NCI-H2196 (cell line): ENCODE results near the gene ASB3.
"Not testable (repeated sequence)": the region's sequence is repeated elsewhere in the genome, so short reads cannot be mapped to it uniquely, and the experiment has no call there.

Experiments
- DNase-seq: peaks from one replicate; lab custom pipeline; 2025; ENCODE audit not compliant: unreplicated experiment; lab: John Stamatoyannopoulos, UW

ASB3 gene

DNA sequence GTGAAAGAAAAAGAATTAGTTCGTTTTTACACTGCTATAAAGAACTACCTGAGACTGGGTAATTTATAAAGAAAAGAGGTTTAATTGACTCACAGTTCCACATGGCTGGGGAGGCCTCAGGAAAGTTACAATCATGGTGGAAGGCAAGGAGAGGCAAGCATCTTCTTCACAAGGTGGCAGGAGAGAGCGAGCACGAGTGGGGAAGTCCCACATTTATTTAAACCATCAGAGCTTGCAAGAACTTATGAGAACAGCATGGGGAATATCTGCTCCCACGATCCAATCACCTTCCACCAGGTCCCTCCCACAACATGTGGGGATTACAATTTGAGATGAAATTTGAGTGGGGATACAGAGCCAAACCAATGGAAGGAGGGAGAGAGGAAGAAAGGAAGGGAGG, 128.3 kb downstream of the ASB3 start:
- not testable (repeated sequence) for DNase-seq

DNA sequence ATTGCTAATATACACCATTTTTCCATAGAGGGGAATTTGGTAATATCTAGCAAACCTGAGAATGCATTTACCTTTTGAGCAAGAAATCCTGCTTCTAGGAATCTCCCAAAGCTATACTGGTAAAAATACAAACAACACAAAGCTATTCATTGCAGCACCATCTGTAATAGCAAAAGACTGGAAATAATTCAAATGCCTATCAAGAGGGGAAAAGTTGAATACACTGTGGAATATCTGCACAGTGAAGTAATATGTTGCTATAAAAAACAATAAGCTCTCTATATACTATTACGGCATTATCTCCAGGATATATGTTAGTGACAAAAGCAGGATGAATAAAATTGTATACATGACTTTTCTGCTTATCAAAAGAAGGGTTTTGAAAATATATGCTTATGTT, 131.5 kb downstream of the ASB3 start:
- no peak for DNase-seq

DNA sequence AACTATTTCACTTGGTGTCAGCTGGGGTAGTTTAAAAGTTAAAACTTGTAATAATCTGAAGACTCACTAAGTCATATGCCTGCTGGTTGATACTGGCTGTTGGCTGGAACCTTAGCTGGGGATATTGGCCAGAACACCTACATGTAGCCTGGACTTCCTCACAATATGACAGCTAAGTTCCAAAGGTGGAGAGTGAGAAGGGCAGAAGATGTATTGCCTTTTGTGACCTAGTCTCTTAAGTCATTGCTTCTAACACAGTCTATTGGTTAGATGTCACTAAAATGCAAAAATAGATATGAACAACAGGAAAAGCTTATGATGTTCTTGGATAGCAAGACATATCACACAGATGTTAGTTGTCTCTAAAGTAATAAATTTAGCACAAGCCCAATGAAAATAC, 132.4 kb downstream of the ASB3 start:
- no peak for DNase-seq

DNA sequence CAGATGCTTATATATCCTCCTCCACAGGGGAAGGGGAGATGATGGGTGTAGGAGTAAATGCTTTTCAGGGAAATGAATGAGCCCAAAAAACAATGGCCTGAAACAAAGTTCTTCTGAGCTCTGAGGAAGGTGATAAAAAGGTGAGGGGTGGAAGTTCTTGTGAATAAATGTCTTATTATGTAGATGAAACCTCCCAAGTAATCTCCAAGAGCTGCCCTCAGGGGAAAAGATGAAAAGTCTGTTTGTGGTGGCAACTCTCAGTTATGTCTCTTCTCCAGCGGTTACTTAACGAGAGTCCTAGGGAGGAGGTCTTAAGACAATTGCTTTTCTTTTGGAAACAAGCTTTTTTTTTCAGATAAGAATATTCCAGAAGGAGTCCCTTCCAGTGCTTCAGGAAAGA, 134.6 kb downstream of the ASB3 start:
- DNase-seq: no peak

DNA sequence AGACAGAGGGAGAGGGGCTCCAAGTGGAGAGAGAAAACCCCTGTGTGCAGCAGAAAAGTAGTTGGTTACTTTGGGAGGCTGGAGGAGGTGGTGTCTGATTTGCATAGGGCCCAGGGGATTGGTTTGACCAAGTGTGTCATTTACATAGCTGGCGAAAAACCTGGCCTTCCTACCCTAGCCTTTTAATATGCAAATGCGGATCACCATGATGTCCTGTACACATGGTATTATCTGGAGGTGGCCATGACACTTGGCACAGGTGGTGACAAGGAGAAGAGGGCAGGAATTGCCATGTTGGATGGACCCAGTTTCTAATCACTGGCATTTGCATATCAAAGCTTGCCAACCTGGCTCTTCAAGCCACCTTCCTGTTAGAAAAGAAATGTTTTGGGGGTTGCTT, 140.0 kb downstream of the ASB3 start:
- no peak for DNase-seq

GRCh38 chr2:53641290-53641689, 145.5 kb downstream of the ASB3 start:
- DNase-seq: no peak

DNA sequence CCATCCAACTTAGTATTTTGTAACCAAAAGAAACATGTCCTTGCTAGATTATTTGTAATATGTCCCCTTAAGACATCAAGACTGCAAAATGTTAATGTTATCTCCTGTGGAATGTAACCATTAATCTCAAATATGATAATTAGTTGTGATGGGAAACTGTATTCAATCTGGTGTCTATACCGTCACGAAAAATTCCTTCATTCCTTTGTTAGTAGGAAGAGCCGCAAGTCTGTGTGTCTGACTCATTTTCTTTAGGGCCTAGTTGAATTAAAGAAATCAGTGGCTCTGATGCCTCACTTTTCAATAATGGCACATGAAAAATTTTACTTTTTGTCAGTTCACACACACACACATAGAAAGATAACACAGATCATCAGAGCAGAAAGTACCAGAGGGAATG, 146.3 kb downstream of the ASB3 start:
- DNase-seq: no peak

DNA sequence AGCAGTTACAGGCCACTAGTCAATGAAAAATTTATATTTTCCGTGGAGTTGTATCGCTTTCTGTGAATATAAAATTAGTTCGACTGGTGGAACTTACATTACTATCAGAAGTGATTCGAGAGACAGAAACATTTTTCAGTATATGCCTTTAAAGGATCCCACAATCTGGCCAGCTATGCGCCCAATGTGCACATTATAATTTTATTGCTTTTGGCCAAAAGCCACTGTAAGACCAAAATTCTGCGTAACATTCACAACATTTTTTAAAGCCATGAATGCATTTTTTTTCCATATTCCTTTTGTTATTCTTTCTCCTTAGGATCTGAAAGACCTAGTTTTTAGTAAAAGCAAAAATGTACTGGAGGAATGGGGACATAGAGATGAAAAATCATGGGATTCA, 150.2 kb downstream of the ASB3 start:
- DNase-seq: no peak

DNA sequence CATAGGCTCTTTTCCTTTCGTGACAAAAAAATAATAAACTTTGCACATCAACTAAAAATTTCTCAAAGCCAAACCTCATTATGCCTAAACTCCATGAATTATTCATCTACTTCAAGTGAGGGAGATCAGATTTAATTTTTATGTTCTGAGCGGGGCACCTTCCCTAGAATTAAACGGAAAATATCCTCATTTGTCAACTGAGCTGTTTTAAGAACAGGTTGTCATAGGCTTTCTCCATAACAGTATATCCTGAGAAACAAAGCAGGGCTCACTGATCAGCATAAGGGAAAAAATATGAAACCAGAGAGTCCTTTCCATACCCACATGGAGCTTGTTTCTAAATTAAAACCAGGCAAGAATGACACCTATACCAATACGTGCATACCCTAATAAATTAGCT, 150.6 kb downstream of the ASB3 start:
- DNase-seq: no peak

DNA sequence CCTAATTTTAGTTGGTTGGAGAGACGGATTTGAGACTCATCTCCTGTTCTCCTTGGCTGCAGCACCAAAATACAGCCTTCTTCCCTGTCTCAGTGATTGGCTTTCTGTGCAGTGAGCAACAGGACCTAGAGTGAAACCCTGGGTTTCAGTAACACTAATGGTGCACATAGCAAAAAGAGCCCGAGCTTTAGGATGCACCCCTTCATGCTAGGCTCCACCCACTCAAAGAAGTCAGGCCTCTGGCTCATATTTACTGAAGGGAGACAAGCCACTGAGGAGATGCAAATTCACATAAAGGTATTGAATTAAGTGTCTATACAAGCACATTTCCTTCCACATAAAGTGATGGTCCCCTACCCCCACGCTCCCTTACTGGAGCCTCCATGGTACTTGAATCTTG, 151.1 kb downstream of the ASB3 start:
- DNase-seq: no peak

- DNase-seq: no peak
Measured at GRCh38 chr2:53633441-53633840, 153.3 kb downstream of the ASB3 start.

DNA sequence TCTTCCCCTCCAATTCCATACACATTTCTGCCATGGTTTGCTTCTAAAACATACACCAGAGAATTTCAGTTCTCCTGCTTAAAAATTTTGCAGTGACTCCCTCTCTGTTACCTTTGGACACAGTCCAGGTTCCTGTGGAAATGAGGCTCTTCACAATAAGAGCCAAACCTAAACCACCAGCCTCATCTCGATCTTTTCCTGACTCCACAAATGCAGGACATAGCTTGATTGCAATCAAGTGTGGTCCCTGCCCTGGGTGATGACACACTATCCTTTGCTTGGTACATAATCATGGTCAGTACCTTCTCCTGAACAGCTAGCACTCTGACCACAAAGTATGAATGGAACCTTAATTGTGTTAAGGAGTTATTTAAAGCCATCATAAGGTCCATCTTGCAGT, 154.0 kb downstream of the ASB3 start:
- no peak for DNase-seq

DNA sequence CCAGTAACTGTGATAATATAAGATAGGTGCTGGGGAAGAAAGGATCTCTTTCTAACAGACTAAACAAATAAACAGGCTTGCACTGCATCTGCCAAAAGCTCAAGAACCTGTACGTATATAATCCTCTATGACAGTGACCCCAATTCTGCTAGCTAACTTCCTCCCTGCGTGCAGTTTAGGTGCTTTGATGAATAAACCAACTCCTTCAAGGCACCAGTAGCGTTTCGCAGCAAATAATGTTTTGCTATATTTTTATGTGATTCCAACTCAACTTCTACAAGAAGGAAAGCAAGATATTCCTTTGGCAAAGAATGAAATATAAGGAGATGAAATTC, 154.7 kb downstream of the ASB3 start:
- DNase-seq: no peak

GRCh38 chr2:53631313-53632125, 155.2 kb downstream of the ASB3 start:
- DNase-seq: no peak

GRCh38 chr2:53630026-53630606, 156.6 kb downstream of the ASB3 start:
- DNase-seq: no peak

- no peak for DNase-seq
Measured at GRCh38 chr2:53629501-53629900, 157.3 kb downstream of the ASB3 start.

GRCh38 chr2:53629001-53629400, 157.8 kb downstream of the ASB3 start:
- DNase-seq: no peak

- DNase-seq: no peak
Measured at GRCh38 chr2:53622141-53622540, 164.6 kb downstream of the ASB3 start.

DNA sequence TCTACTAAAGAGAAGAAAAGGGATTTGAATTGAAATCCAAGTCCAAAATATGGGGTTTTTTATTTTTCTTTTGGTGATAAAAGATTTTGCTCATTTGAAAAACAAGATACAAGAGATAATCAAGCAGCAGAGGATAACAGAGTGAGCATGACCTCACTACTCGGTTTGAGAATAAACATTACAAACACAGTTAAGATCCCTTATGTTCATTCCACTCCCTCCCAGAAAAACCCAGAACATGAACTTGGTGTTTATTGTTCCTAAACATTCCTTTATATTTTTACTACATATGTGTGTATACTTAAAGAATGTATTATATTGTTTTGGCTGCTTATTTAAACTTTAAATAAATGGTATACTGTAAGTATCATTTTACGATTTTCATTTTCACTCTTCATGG, 165.8 kb downstream of the ASB3 start:
- DNase-seq: no peak
